Activated CD4-positive, alpha-beta memory T cell treated with anti-CD3 and anti-CD28 coated beads, Interleukin-2, amount 10 ng/mL, durations not matched to agents 7 days and 5 days (primary cell): ENCODE measurements around the gene ATP8B2. TPM values are rescaled to one million over a fixed set of nuclear protein-coding genes. Genes with fewer than 3 reads are reported as not detected.
"Not testable (repeated sequence)": the region's sequence is repeated elsewhere in the genome, so short reads cannot be mapped to it uniquely, and the experiment has no call there.

Experiments used
- CTCF ChIA-PET: fragments of 350-600 bp; sonication (Branson Sonifier 250); formaldehyde crosslinking; loops from one replicate; lab custom pipeline; 2021; ENCODE audit warnings: antibody characterized with exemption, inconsistent platforms; lab: Charles Lee
- POLR2A ChIA-PET: fragments of 350-600 bp; sonication (Branson Sonifier 250); formaldehyde crosslinking; loops from one replicate; lab custom pipeline; 2021; ENCODE audit warnings: antibody characterized with exemption; lab: Charles Lee
- DNase-seq: peaks from one replicate; pipeline ENCODE4 v3.0.0-alpha.2; 2020
- H3K27ac Mint-ChIP-seq: one replicate; pipeline ENCODE4 v1.8.0; 2021; ENCODE audit warnings: mild to moderate bottlenecking, mixed read lengths
- H3K27me3 Mint-ChIP-seq: one replicate; pipeline ENCODE4 v1.8.0; 2021; ENCODE audit warnings: mixed read lengths
- H3K36me3 Mint-ChIP-seq: one replicate; pipeline ENCODE4 v1.8.0; 2021; ENCODE audit warnings: low read depth, mixed read lengths
- H3K4me1 Mint-ChIP-seq: one replicate; pipeline ENCODE4 v1.8.0; 2021; ENCODE audit warnings: mixed read lengths
- H3K4me3 Mint-ChIP-seq: one replicate; pipeline ENCODE4 v1.8.0; 2021; ENCODE audit warnings: mild to moderate bottlenecking, mixed read lengths
- H3K9me3 Mint-ChIP-seq: one replicate; pipeline ENCODE4 v1.8.0; 2021; ENCODE audit warnings: mixed read lengths
- total RNA-seq, 2 experiments: library from RNA; stranded (reverse); gene quantifications; one replicate each; pipeline ENCODE4 v1.2.3, GENCODE V29; 2021

The ATP8B2 gene
- 100 to 1,000 TPM; 142 to 149 TPM for total RNA-seq

- ChIA-PET CTCF (interaction anchor here (0.6 to 7.1 kb wide), 15 partner anchors 9 to 358 kb away, joined by 3 to 197 read pairs (median 4); no protein-coding TSS in a partner anchor), POLR2A (interaction anchor here (0.7 to 5.2 kb wide), 10 partner anchors 8 to 335 kb away, joined by 3 to 71 read pairs (median 4); partner anchors contain the start of genes HAX1 and RPS27)
- peak; percentile 85 for DNase-seq
- Mint-ChIP-seq H3K4me3 (peak within 1 kb of the TSS; percentile 86), H3K27me3 (peaks cover 17% of the 10 kb centered on the region), H3K4me1 (peaks cover 42% of the 10 kb centered on the region), H3K9me3 (no peaks in the 10 kb centered on the region), H3K27ac (peak within 1 kb of the TSS; percentile 89), H3K36me3 (peaks cover 11% of the 10 kb centered on the region)
These were observed at the start of gene ATP8B2 for GRCh38 chr1:154324669-154325582. Gene ATP8B2, plus strand, starts transcription at chr1:154325525. Its CDS starts 2,617 bp downstream, at chr1:154328142.

DNA sequence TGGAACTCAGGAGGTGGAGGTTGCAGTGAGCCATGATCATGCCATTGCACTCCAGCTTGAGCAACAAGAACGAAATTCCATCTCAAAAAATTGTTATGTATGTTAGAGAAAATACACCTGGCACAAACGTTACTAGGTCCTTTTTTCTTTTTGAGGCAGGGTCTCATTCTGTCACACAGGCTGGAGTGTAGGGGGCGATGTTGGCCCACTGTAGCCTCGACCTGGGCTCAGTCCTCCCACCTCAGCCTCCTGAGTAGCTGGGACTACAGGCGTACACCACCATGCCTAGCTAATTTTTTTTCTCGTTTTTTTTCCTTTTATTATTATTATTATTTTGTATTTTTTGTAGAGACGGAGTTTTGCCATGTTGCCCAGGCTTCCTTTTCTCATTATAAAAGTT is 48.5 kb upstream of the ATP8B2 start:
- Mint-ChIP-seq H3K4me1 (peaks cover 30% of the 10 kb centered on the region), H3K36me3 (peaks cover 43% of the 10 kb centered on the region), H3K9me3 (no peaks in the 10 kb centered on the region), H3K27ac (no peak overlapping the region), H3K27me3 (no peaks in the 10 kb centered on the region), H3K4me3 (no peak overlapping the region)
- ChIA-PET POLR2A (interaction anchor here (1.6 kb wide), 1 partner anchor 127 kb away, joined by 4 read pairs; no protein-coding TSS in a partner anchor), CTCF (interaction anchor here (0.6 to 2.9 kb wide), 11 partner anchors 12 to 202 kb away, joined by 3 to 36 read pairs (median 6); no protein-coding TSS in a partner anchor)
- DNase-seq = peak; percentile 53

GRCh38 chr1:154287591-154287990 is 37.7 kb upstream of the ATP8B2 start:
- H3K4me3 Mint-ChIP-seq, H3K27me3 Mint-ChIP-seq, DNase-seq, H3K27ac Mint-ChIP-seq, H3K4me1 Mint-ChIP-seq, H3K9me3 Mint-ChIP-seq, H3K36me3 Mint-ChIP-seq, POLR2A ChIA-PET, CTCF ChIA-PET: not testable (repeated sequence)

- peaks cover 4% of the 10 kb centered on the region for H3K9me3 Mint-ChIP-seq
- H3K4me3 Mint-ChIP-seq = no peak overlapping the region
- no peak for DNase-seq
- CTCF ChIA-PET = interaction anchor here (1.4 kb wide), 1 partner anchor 47 kb away, joined by 7 read pairs; no protein-coding TSS in a partner anchor
- peaks cover 11% of the 10 kb centered on the region for H3K27me3 Mint-ChIP-seq
- no peak overlapping the region for H3K27ac Mint-ChIP-seq
- peaks cover 3% of the 10 kb centered on the region for H3K36me3 Mint-ChIP-seq
- POLR2A ChIA-PET = interaction anchor here (0.5 kb wide), 1 partner anchor 104 kb away, joined by 3 read pairs; no protein-coding TSS in a partner anchor
- H3K4me1 Mint-ChIP-seq = no peaks in the 10 kb centered on the region
These were observed 36.7 kb upstream of the ATP8B2 start for GRCh38 chr1:154288661-154289060.

- Mint-ChIP-seq H3K9me3 (peaks cover 15% of the 10 kb centered on the region), H3K36me3 (peaks cover 10% of the 10 kb centered on the region), H3K4me1 (no peaks in the 10 kb centered on the region), H3K27me3 (peaks cover 11% of the 10 kb centered on the region), H3K4me3 (no peak overlapping the region), H3K27ac (no peak overlapping the region)
- ChIA-PET CTCF (interaction anchor here (0.6 to 2.0 kb wide), 4 partner anchors 15 to 47 kb away, joined by 3 to 6 read pairs (median 3); no protein-coding TSS in a partner anchor), POLR2A (no interaction called here)
- no peak for DNase-seq
These were observed 34.4 kb upstream of the ATP8B2 start for GRCh38 chr1:154290921-154291320.

- peaks cover 11% of the 10 kb centered on the region for H3K27me3 Mint-ChIP-seq
- peaks cover 13% of the 10 kb centered on the region for H3K36me3 Mint-ChIP-seq
- CTCF ChIA-PET = interaction anchor here (2.5 to 3.0 kb wide), 2 partner anchors 10 to 40 kb away, joined by 9 read pairs; no protein-coding TSS in a partner anchor
- H3K4me3 Mint-ChIP-seq = no peak overlapping the region
- DNase-seq = no peak
- peaks cover 15% of the 10 kb centered on the region for H3K9me3 Mint-ChIP-seq
- POLR2A ChIA-PET = no interaction called here
- no peak overlapping the region for H3K27ac Mint-ChIP-seq
- H3K4me1 Mint-ChIP-seq = no peaks in the 10 kb centered on the region
These were observed 29.7 kb upstream of the ATP8B2 start for GRCh38 chr1:154295408-154296235.

DNA sequence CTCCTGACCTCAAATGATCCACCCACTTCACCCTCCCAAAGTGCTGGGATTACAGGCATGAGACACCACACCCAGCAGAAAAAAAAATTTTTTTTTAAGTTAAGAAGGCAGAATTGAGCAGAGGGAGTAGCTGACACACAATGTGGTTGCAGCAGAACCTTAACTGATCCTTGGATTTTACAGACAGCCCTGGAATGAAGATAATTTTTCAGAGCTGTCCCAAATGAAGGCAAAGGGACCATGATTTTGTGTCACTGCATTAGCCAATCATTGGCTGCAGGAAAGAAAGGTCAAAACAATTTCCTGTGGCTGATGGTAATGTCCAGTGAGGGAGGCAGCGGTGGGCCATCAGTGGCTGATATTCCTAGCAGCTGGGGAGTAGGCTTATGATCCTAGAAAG is 23.7 kb upstream of the ATP8B2 start:
- Mint-ChIP-seq H3K27ac (no peak overlapping the region), H3K9me3 (no peaks in the 10 kb centered on the region)

DNA sequence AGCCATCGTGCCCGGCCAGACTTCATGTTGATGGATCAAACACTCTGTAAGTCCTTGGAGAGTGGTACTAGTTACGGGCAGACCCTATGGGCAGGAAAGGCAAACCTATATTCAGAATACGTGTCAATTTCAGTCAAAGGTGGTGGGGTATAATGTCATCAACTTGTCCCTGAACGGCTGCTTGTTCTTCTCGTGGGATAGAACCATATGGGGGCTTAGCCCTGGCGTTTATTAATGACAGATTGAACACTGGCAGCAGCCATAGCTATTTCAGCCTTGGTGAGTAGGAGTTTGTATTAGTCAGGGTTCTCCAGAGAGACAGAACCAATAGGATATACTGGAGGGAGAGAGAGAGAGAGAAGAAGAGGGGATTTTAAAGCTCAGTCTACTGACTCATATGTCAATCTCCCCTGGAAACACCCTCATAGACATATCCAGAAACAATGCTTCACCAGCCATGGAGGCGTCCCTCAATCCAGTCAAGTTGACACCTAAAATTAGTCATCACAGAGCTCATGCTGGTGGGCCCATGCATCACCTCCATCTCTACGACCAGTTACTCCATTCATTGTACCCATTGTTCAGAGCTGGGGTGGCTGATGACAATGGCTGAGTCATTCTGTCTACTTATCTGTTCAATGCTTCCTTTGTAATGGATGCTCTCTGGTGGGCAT is 20.5 kb upstream of the ATP8B2 start:
- Mint-ChIP-seq H3K36me3 (peaks cover 2% of the 10 kb centered on the region), H3K4me3 (no peak overlapping the region), H3K9me3 (peaks cover 3% of the 10 kb centered on the region), H3K27ac (no peak overlapping the region), H3K4me1 (peaks cover 23% of the 10 kb centered on the region), H3K27me3 (no peaks in the 10 kb centered on the region)
- DNase-seq = peak; percentile 19
- ChIA-PET CTCF (interaction anchor here (1.1 to 1.8 kb wide), 4 partner anchors 8 to 38 kb away, joined by 3 to 11 read pairs (median 6); no protein-coding TSS in a partner anchor), POLR2A (interaction anchor here (0.8 kb wide), 1 partner anchor 32 kb away, joined by 3 read pairs; the partner anchor contains the start of gene HAX1)

More for the DNA sequence above, 23.7 kb upstream of the ATP8B2 start:
- CTCF ChIA-PET = no interaction called here
- DNase-seq = no peak
- POLR2A ChIA-PET = interaction anchor here (0.6 kb wide), 1 partner anchor 136 kb away, joined by 3 read pairs; no protein-coding TSS in a partner anchor
- peaks cover 2% of the 10 kb centered on the region for H3K27me3 Mint-ChIP-seq
- no peak overlapping the region for H3K4me3 Mint-ChIP-seq
- H3K4me1 Mint-ChIP-seq = peaks cover 5% of the 10 kb centered on the region
- peaks cover 3% of the 10 kb centered on the region for H3K36me3 Mint-ChIP-seq

GRCh38 chr1:154306151-154306550 is 19.2 kb upstream of the ATP8B2 start:
- Mint-ChIP-seq H3K27ac (no peak overlapping the region), H3K4me3 (no peak overlapping the region), H3K9me3 (peaks cover 3% of the 10 kb centered on the region), H3K27me3 (no peaks in the 10 kb centered on the region), H3K4me1 (peaks cover 23% of the 10 kb centered on the region), H3K36me3 (peaks cover 2% of the 10 kb centered on the region)
- CTCF ChIA-PET = interaction anchor here (0.7 to 3.3 kb wide), 3 partner anchors 9 to 29 kb away, joined by 3 to 20 read pairs (median 9); no protein-coding TSS in a partner anchor
- POLR2A ChIA-PET = no interaction called here
- no peak for DNase-seq

GRCh38 chr1:154307670-154308270 is 17.6 kb upstream of the ATP8B2 start:
- H3K27me3 Mint-ChIP-seq, H3K36me3 Mint-ChIP-seq, H3K9me3 Mint-ChIP-seq, H3K4me3 Mint-ChIP-seq: not testable (repeated sequence)
- POLR2A ChIA-PET = interaction anchor here (0.9 kb wide), 3 partner anchors 18 to 125 kb away, joined by 3 to 4 read pairs (median 3); no protein-coding TSS in a partner anchor
- CTCF ChIA-PET = interaction anchor here (0.9 to 3.3 kb wide), 5 partner anchors 11 to 37 kb away, joined by 3 to 20 read pairs (median 4); no protein-coding TSS in a partner anchor
- Mint-ChIP-seq H3K27ac (peak overlapping the region; percentile 71), H3K4me1 (peaks cover 23% of the 10 kb centered on the region)
- DNase-seq = peak; percentile 45

DNA sequence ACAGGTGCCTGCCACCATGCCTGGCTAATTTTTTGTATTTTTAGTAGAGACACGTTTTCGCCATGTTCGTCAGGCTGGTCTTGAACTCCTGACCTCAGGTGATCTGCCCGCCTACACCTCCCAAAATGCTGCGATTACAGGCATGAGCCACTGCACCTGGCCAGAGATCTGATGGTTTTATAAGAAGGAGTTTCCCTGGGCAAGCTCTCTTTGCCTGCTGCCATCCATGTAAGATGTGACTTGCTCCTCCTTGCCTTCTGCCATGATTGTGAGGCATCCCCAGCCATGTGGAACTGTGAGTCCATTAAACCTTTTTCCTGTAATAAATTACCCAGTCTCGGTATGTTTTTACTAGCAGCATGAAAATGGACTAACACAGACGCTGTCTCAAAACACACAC is 16.2 kb upstream of the ATP8B2 start:
- POLR2A ChIA-PET, H3K9me3 Mint-ChIP-seq, DNase-seq, H3K27ac Mint-ChIP-seq, H3K27me3 Mint-ChIP-seq, H3K36me3 Mint-ChIP-seq, H3K4me3 Mint-ChIP-seq: not testable (repeated sequence)
- peaks cover 23% of the 10 kb centered on the region for H3K4me1 Mint-ChIP-seq
- CTCF ChIA-PET = interaction anchor here (1.5 to 3.3 kb wide), 3 partner anchors 15 to 26 kb away, joined by 3 to 20 read pairs (median 4); no protein-coding TSS in a partner anchor
